ENCODE measurements around the gene MNX1.
A peak's percentile ranks its signal among the peaks of the same experiment; 100 is the strongest.

MNX1 gene

GRCh38 chr7:156968183-156968582, 42.3 kb downstream of the MNX1 start:
- no peak for TF ChIP-seq CTCF (IDR thresholded peaks at IDR 0.05; ENCODE audit: control extremely low read depth, extremely low read depth, low read depth, missing control alignments)
- ChIA-PET CTCF (interaction anchor here (1.4 to 9.1 kb wide), 8 partner anchors 16 to 305 kb away, joined by 3 to 67 read pairs (median 6); partner anchors contain the start of gene NOM1), POLR2A (no interaction called here)
- DNase-seq (ENCODE audit: extremely low spot score), result no peak

- ChIA-PET CTCF (interaction anchor here (4.8 to 9.1 kb wide), 2 partner anchors 17 to 306 kb away, joined by 23 to 67 read pairs; partner anchors contain the start of gene NOM1), POLR2A (no interaction called here)
- no peak for DNase-seq (ENCODE audit: extremely low spot score)
- no peak for TF ChIP-seq CTCF (IDR thresholded peaks at IDR 0.05; ENCODE audit: control extremely low read depth, extremely low read depth, low read depth, missing control alignments)
Observed at GRCh38 chr7:156966387-156966786, 44.1 kb downstream of the MNX1 start.

GRCh38 chr7:156964971-156965370, 45.5 kb downstream of the MNX1 start:
- DNase-seq (ENCODE audit: extremely low spot score), result no peak
- POLR2A ChIA-PET, result no interaction called here
- CTCF ChIA-PET, result interaction anchor here (1.4 to 4.8 kb wide), 2 partner anchors 15 to 285 kb away, joined by 3 to 23 read pairs; partner anchors contain the start of gene NOM1
- no peak for TF ChIP-seq CTCF (IDR thresholded peaks at IDR 0.05; ENCODE audit: control extremely low read depth, extremely low read depth, low read depth, missing control alignments)

- no peak for DNase-seq (ENCODE audit: extremely low spot score)
- POLR2A ChIA-PET, result no interaction called here
- CTCF ChIA-PET, result interaction anchor here (1.0 to 4.8 kb wide), 3 partner anchors 8 to 310 kb away, joined by 3 to 23 read pairs (median 6); partner anchors contain the start of gene NOM1
- TF ChIP-seq CTCF (IDR thresholded peaks at IDR 0.05; ENCODE audit: control extremely low read depth, extremely low read depth, low read depth, missing control alignments), result no peak
Observed at GRCh38 chr7:156963472-156963871, 47.0 kb downstream of the MNX1 start.

- CTCF ChIA-PET, result interaction anchor here (1.0 to 4.8 kb wide), 3 partner anchors 8 to 311 kb away, joined by 3 to 23 read pairs (median 6); partner anchors contain the start of gene NOM1
- POLR2A ChIA-PET, result no interaction called here
- TF ChIP-seq CTCF (IDR thresholded peaks at IDR 0.05; ENCODE audit: control extremely low read depth, extremely low read depth, low read depth, missing control alignments), result no peak
- DNase-seq (ENCODE audit: extremely low spot score), result peak; percentile 9
Observed at GRCh38 chr7:156962897-156963296, 47.6 kb downstream of the MNX1 start.

- ChIA-PET CTCF (interaction anchor here (1.4 to 4.8 kb wide), 2 partner anchors 12 to 312 kb away, joined by 6 to 23 read pairs; partner anchors contain the start of gene NOM1), POLR2A (no interaction called here)
- no peak for DNase-seq (ENCODE audit: extremely low spot score)
- no peak for TF ChIP-seq CTCF (IDR thresholded peaks at IDR 0.05; ENCODE audit: control extremely low read depth, extremely low read depth, low read depth, missing control alignments)
Observed at GRCh38 chr7:156962145-156962544, 48.3 kb downstream of the MNX1 start.
